PFSK-1 (cell line): Measurements from ENCODE around the gene RAP1GAP2.
A peak's percentile ranks its signal among the peaks of the same experiment; 100 is the strongest.

Experiments used
- FOXP2 ChIP-seq: optimal IDR thresholded peaks from 2 replicates; pipeline ENCODE3; 2011; ENCODE audit warnings: borderline replicate concordance, control low read depth, inconsistent platforms; ENCODE audit not compliant: insufficient read depth; ENCODE audit errors: extremely low read length, extremely low read depth
- POLR2AphosphoS5 ChIP-seq: IDR thresholded peaks from 2 replicates; pipeline ENCODE4 v1.6.1; 2012; ENCODE audit warnings: low read depth, mild to moderate bottlenecking, control low read depth, low read length, moderate library complexity
- SIN3A ChIP-seq: IDR thresholded peaks from 2 replicates; pipeline ENCODE4 v1.6.1; 2012; ENCODE audit warnings: mild to moderate bottlenecking, low read length, moderate library complexity, borderline replicate concordance; ENCODE audit not compliant: insufficient read depth
- TAF1 ChIP-seq: IDR thresholded peaks from 2 replicates; pipeline ENCODE4 v1.6.1; 2012; ENCODE audit warnings: low read length, control low read depth, borderline replicate concordance; ENCODE audit not compliant: insufficient read depth
- TF ChIP-seq, protein P1 (sequence below), 2 experiments: IDR thresholded peaks; 2 replicates each; pipeline versions ENCODE4 v1.6.1 to v1.8.0; 2011 to 2012; ENCODE audit warnings: low read depth in 2 of 2, low read length in 2 of 2, control low read depth in 1 of 2, inconsistent platforms in 1 of 2, mild to moderate bottlenecking in 1 of 2, moderate library complexity in 1 of 2; ENCODE audit not compliant: insufficient read depth in 1 of 2

RAP1GAP2 gene

DNA sequence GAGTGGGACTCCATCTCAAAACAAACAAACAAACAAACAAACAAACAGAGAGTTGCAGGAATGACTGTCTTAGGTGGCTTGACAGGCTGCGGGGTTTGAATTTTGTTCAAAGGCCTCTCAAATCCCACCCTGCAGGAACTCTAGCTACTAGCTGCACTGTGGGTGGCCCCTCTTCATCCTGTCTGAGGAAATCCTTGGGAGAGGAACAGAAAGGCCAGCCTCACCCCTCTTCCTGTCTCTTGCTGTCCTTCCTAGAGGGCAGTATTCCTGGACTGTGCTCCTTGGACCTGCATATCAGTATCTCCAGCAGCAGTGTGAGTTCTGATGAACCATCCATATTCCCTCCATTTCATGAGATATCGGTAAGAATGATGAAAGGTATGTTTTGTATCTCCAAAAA is 44.7 kb upstream of the RAP1GAP2 start:
- TF ChIP-seq, protein P1, sequence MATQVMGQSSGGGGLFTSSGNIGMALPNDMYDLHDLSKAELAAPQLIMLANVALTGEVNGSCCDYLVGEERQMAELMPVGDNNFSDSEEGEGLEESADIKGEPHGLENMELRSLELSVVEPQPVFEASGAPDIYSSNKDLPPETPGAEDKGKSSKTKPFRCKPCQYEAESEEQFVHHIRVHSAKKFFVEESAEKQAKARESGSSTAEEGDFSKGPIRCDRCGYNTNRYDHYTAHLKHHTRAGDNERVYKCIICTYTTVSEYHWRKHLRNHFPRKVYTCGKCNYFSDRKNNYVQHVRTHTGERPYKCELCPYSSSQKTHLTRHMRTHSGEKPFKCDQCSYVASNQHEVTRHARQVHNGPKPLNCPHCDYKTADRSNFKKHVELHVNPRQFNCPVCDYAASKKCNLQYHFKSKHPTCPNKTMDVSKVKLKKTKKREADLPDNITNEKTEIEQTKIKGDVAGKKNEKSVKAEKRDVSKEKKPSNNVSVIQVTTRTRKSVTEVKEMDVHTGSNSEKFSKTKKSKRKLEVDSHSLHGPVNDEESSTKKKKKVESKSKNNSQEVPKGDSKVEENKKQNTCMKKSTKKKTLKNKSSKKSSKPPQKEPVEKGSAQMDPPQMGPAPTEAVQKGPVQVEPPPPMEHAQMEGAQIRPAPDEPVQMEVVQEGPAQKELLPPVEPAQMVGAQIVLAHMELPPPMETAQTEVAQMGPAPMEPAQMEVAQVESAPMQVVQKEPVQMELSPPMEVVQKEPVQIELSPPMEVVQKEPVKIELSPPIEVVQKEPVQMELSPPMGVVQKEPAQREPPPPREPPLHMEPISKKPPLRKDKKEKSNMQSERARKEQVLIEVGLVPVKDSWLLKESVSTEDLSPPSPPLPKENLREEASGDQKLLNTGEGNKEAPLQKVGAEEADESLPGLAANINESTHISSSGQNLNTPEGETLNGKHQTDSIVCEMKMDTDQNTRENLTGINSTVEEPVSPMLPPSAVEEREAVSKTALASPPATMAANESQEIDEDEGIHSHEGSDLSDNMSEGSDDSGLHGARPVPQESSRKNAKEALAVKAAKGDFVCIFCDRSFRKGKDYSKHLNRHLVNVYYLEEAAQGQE (IDR thresholded peaks at IDR 0.05; ENCODE audit: insufficient read depth in 1 of 2, low read depth in 2 of 2, low read length in 2 of 2) = peak; percentile 27 to 55; a peak in 2 of 4 replicates
- TF ChIP-seq POLR2AphosphoS5 = no peak

DNA sequence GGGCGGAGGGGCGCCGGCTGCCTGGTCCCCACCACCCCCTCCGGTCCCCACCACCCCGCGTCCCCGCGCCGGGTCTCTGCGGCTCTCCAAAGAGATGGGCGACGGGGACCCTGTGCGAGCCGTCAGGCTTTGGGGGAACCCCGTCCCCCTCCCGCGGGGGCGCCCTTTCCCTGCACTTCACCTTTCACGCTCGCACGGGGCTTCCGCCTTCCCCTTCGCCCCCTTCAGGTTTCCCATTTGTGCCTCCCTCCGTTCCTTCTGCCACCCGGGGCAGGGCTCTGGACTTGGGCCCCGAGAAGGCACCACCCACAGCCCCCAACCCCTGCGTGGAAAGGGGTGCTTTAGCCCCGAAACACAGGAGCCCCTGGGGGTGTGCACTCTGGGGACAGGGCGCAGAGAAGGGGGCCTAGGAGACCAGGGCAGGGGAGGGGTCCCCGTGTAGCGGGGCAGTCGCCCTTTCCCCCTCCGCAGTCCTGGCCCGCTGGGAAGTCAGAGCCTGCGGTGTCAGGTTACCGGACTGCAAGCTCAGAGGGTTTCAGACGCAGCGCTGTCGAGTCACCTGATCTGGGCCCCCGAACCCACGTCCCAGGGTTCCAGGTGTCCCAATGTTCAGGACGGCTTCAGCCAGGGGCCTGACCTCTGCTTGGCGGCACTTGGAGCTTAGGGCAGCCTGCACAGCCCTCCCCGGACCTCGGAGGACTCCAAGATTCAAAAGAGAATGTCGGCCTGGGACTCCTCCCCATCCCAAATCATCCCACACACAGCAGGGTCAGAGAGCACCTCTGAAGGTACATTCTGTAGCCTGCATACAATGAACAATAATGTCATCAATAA is 40.1 kb upstream of the RAP1GAP2 start:
- TF ChIP-seq FOXP2 = no peak
- TF ChIP-seq SIN3A = no peak
- TF ChIP-seq TAF1 = no peak
- TF ChIP-seq, protein P1 (IDR thresholded peaks at IDR 0.05; ENCODE audit: insufficient read depth in 1 of 2, low read depth in 2 of 2, low read length in 2 of 2) = no peak
- no peak for TF ChIP-seq POLR2AphosphoS5

DNA sequence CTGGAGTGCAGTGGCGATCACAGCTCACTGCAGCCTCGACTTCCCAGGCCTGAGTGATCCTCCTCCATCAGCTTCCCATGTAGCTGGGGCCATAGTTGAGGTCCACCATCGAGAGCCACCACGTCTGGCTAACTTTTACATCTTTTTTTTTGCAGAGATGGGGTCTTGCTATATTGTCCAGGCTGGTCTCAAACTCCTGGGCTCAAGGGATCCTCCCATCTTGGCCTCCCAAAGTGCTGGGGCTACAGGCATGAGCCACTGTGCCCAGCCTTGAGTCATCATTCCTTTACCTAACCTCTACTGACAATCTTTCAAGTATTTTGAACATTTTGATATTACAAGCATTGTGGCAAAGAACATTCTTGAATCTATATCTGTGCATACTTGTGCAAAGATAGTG is 37.4 kb upstream of the RAP1GAP2 start:
- TF ChIP-seq FOXP2 (no peak), SIN3A (no peak), TAF1 (no peak), POLR2AphosphoS5 (no peak)
- TF ChIP-seq, protein P1 (IDR thresholded peaks at IDR 0.05; ENCODE audit: insufficient read depth in 1 of 2, low read depth in 2 of 2, low read length in 2 of 2) = no peak

DNA sequence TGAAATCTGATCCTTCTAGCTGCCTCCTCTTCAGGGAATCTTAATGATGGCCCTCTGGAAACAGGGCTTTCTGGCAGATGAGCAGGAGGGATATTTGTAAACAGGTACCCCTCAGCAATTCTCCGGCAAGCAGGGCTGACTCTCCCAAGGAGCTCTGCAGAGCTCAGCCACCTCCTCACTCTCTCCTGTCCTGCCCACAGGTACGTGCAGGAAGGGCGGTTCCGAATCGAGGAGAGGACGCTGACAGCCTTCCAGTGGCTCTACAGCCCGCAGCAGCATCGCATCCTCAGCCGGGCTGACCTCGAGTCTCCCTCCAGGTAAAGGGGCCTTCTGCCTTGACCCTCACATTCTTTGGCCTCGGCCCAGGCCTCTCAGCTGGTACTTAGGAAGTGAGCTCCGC is 26.1 kb upstream of the RAP1GAP2 start:
- TF ChIP-seq FOXP2 = no peak
- no peak for TF ChIP-seq POLR2AphosphoS5
- no peak for TF ChIP-seq SIN3A
- TF ChIP-seq TAF1 = no peak
- TF ChIP-seq, protein P1 (IDR thresholded peaks at IDR 0.05; ENCODE audit: insufficient read depth in 1 of 2, low read depth in 2 of 2, low read length in 2 of 2) = no peak

DNA sequence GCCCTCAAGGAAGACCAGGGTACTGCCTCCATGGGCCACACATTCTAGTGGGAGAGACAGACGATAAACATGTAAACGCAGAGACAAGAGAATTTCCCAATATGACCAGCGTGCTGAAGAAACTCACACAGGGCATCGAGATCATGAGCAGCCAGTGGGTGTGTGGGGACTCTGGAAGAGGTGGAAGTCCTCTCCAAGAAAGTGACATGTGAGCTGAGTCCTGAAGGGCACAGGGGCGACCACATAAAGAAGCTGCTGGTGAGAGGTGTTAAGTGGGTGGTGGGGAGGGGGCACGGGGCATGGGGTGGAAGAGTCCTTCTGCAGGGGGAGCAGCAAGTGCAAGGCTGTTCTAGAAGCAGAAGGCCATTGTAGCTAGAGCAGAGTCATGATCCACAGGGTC is 21.0 kb upstream of the RAP1GAP2 start:
- TF ChIP-seq, protein P1 (IDR thresholded peaks at IDR 0.05; ENCODE audit: insufficient read depth in 1 of 2, low read depth in 2 of 2, low read length in 2 of 2) = no peak
- TF ChIP-seq SIN3A (no peak), TAF1 (no peak), POLR2AphosphoS5 (no peak), FOXP2 (no peak)
